SK-N-SH (cell line): ENCODE measurements around the gene MBD3L2.

ENCODE experiments used
- CTCF ChIP-seq: fragments of 200-600 bp; sonication (generic); IDR thresholded peaks from 2 replicates; pipeline ENCODE4 v1.6.1; 2017; ENCODE audit warnings: antibody characterized with exemption, mild to moderate bottlenecking, moderate library complexity
- JUND ChIP-seq: IDR thresholded peaks from 2 replicates; pipeline ENCODE4 v1.4.0; 2012
- NFIC ChIP-seq: IDR thresholded peaks from 2 replicates; pipeline ENCODE4 v1.4.0; 2012; ENCODE audit warnings: borderline replicate concordance
- SIN3A ChIP-seq: IDR thresholded peaks from 2 replicates; pipeline ENCODE4 v1.6.1; 2012; ENCODE audit warnings: low read depth, mild to moderate bottlenecking, low read length, moderate library complexity, borderline replicate concordance
- USF2 ChIP-seq: fragments of 150-350 bp; IDR thresholded peaks from 2 replicates; pipeline ENCODE4 v1.6.1; 2017; ENCODE audit warnings: antibody characterized with exemption, low read length, low read depth, borderline replicate concordance
- TF ChIP-seq, protein P1 (sequence below): IDR thresholded peaks from 2 replicates; pipeline ENCODE4 v1.4.0; 2012; ENCODE audit warnings: low read depth, borderline replicate concordance

DNA sequence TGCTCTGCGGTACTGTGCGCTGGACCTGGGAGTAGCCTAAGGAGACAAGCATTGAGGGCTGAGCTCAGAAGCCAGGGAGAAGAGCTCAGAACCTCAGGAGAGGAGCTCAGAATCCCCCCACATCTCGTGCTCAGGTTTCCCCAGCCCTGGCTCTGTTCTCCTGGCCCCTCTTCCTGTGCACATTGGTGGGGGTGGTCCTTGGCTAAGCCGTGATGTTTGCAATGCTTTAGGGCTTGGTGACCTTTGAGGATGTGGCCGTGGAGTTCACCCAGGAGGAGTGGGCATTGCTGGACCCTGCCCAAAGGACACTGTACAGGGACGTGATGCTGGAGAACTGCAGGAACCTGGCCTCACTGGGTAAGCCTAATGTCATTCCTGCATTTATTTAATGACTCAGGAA is 27.0 kb downstream of the MBD3L2 start:
- TF ChIP-seq USF2, result no peak
- no peak for TF ChIP-seq SIN3A
- no peak for TF ChIP-seq CTCF
- no peak for TF ChIP-seq JUND
- no peak for TF ChIP-seq NFIC
- TF ChIP-seq, protein P1, sequence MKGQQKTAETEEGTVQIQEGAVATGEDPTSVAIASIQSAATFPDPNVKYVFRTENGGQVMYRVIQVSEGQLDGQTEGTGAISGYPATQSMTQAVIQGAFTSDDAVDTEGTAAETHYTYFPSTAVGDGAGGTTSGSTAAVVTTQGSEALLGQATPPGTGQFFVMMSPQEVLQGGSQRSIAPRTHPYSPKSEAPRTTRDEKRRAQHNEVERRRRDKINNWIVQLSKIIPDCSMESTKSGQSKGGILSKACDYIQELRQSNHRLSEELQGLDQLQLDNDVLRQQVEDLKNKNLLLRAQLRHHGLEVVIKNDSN, result no peak
